Stimulated activated CD8-positive, alpha-beta memory T cell treated with anti-CD3 and anti-CD28 coated beads, Interleukin-12 subunit alpha, Interleukin-12 subunit beta, amount 100 ng/mL, for 1 hour (primary cell): ENCODE results near the gene VCL.
"Not testable (repeated sequence)": the region's sequence is repeated elsewhere in the genome, so short reads cannot be mapped to it uniquely, and the experiment has no call there.

Experiments used
- DNase-seq: peaks from one replicate; pipeline ENCODE4 v3.0.0-alpha.2; 2020; ENCODE audit warnings: low read depth

Gene VCL

GRCh38 chr10:73997787-73998622, at the start of gene VCL:
VCL (plus strand) TSS chr10:73998116; CDS start chr10:73998208, 92 bp downstream.
- DNase-seq, result peak; percentile 91

- no peak for DNase-seq
These were observed 48.8 kb upstream of the VCL start for GRCh38 chr10:73948947-73949633.

GRCh38 chr10:73950155-73950948, 47.6 kb upstream of the VCL start:
- DNase-seq, result no peak

- DNase-seq, result no peak
These were observed 44.3 kb upstream of the VCL start for GRCh38 chr10:73953665-73954064.

GRCh38 chr10:73954737-73955136, 43.2 kb upstream of the VCL start:
- DNase-seq, result no peak

GRCh38 chr10:73955719-73956118, 42.2 kb upstream of the VCL start:
- no peak for DNase-seq

DNA sequence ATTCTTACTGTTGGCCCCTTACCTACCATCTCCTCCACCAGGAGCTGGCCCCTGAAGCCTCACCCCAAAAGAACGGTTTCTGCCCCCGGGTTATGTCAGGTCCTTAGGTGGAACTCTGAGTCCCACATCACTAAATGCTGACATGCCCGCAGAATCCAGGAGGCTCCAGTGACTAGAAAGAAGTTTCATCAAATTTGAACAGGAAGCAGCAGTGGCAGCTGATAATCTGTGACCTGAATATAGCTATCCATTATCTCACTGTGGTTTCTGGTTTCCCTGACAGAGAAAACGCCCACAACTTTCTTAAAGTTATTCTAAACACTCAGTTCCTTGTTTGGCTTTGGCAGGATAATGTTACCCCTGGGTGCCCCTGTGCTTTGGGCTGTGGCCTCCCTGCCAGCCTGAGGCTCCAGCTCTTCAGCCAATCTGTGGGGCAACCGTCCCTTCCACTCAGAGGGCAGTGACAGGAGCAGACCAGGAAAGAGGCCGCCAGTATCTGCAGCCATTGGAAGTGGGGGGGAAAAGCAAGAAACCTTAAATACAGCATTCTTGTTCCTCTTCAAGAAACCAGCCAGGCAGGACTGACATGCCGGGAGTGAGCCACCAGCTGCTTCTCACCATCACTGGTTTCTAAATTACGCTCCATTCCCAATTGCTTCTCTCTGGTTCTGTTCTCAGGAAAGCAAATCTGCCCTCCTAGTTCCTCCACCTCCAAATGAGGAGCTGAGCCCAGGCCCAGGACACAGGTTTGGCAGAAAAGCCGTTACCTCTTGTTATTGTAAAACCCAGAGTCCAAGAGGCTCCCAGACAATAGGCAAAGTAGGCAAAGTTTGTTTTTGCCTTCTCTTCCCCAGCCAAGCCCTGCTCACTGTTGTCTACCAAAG, 41.2 kb upstream of the VCL start:
- DNase-seq, result no peak

- DNase-seq, result no peak
These were observed 38.3 kb upstream of the VCL start for GRCh38 chr10:73959484-73960243.

DNA sequence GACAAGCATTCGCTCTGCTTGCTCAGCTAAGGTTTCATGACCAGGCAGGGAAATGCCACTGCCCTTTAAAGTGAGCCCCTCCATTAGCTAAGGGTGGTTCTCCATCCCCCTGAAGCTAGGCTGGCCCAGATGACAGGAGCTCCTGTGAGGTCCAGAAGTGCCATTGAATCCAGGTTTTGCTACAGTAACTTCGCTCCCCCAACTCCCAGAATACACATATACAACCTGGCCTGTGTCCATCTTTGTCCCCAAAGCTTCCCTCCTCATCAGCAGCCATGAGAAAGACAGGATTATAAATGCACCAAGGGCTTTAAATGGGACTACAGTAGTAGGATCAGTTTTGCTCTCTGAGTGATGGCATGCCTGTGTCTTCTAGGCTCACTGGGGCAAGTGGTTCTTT, 35.5 kb upstream of the VCL start:
- no peak for DNase-seq

GRCh38 chr10:73963533-73963932, 34.4 kb upstream of the VCL start:
- DNase-seq, result not testable (repeated sequence)

GRCh38 chr10:73964743-73965142, 33.2 kb upstream of the VCL start:
- no peak for DNase-seq

GRCh38 chr10:73965267-73965889, 32.5 kb upstream of the VCL start:
- DNase-seq, result not testable (repeated sequence)

DNA sequence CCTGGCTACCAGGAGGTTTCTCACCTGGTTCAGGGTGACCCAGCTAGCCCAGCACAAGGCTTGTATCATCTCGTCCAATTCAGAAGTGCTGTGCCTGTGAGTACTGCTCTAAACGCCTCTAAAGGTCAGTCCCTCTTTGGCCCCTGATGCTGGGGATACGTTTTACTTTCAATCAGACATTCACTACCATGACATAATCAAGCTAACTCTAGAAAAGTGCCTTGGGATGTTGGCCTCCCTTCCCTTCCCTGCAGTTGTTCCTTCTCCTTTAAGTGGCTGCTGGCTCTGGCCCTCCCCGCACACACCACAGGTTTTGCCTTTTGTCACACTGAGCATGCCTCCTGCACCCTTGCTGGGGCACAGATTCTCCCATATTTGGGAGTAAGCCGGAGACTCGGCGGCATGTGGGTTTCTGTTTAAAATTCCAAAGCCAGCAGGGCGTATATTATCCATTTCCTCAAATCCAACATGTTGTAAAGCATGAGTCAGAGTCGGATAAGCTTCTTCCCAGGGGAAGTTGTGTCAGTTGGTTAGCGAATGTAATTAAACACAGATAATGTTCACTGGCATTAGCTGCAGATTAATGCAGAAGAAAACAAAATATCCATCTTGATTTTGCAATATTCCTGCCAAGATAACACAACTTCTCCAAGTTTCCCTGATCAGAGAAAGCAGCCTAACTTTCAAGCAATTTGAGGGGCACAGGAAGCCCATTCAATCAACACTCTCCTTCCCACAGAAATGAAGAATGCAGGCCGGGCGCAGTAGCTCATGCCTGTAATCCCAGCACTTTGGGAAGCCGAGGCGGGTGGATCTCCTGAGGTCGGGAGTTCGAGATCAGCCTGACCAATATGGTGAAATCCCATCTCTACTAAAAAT, 31.8 kb upstream of the VCL start:
- DNase-seq, result no peak

GRCh38 chr10:73967022-73967429, 30.9 kb upstream of the VCL start:
- no peak for DNase-seq

- no peak for DNase-seq
These were observed 30.4 kb upstream of the VCL start for GRCh38 chr10:73967544-73967943.

GRCh38 chr10:73968098-73968521, 29.8 kb upstream of the VCL start:
- no peak for DNase-seq

DNA sequence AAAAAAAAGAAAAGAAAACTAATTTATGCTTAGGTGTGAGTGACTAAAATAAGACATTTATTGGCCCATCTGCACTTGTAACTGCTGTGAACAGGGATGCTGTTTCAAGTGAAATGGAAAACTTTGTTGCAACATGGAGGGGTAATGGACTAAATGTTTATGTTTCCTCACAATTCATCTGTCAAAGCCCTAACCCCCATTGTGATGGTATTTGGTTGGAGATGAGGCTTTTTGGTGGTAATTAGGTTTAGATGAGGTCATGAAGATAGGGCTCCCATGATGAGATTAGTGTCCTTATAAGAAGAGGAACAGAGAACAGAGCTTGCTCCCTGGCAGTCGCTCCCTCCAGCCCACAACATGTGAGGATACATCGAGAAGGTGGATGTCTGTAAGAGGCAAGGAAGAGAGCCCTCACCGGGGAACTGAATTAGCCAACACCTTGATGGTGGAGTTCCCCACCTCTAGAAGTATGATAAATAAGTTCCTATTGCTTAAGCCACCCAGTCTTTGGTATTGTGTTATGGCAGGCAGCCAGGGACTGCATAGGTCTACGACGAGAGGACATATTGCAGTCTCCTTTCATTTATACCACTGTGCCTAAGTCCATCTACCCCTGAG, 28.6 kb upstream of the VCL start:
- DNase-seq, result no peak

- no peak for DNase-seq
These were observed 27.1 kb upstream of the VCL start for GRCh38 chr10:73970845-73971244.
